ENCODE data around the gene KCNJ2. TPM values are rescaled to one million over a fixed set of nuclear protein-coding genes. Genes with fewer than 3 reads are reported as not detected.

The KCNJ2 gene
- total RNA-seq, result 2.6 and 3.1 TPM in 2 replicates
- long read RNA-seq, full-length matches to known transcripts, result 4 of 5 reads
- long read RNA-seq, partial matches to known transcripts, result 0 of 5 reads
- long read RNA-seq, other reads (novel, unspliced or antisense), result 1 of 5 reads

DNA sequence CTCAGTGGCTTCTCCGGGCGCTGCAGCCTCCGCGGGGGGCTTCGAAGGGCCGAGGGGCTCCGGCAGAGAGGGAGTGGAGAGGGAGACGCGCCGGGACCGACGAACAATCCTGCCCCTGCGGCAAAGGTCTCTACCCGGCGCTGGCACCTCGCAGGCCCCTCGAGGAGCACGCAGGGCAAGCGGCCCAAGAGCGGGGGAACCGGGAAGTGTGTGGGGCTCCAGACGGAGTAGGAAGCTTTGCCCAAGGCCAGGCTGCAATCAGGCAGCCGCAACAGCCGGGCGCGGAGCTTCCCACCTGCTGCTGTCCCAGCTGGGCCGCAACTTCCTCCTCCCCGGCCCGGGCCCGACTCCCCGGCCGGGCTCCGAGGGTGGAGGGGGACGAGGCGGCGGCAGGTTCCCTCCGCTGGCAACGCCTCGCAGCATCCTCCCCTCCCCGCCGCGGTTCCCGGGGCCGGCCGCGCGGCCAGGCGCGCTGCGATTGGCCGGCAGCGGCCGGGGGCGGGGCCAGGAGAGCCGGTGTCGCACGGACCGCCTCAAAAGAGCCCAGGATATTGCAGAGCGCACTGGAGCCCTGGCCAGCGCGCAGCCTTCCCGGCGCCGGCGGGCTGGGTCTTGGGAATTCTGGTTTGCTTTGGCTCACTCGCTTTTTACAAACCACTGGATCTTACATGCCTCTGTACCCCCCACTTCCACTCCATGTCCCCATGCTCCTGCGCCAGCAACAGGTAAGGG is at the start of gene KCNJ2:
Gene KCNJ2 (plus strand): TSS at position 556 of the 732 bp plus-strand sequence. CDS start 5,508 bp downstream, outside the sequence.
- H3K9me3 Mint-ChIP-seq (ENCODE audit: low read depth), result no peaks in the 10 kb centered on the region
- H3K4me1 Mint-ChIP-seq (ENCODE audit: low read depth), result peaks cover 18% of the 10 kb centered on the region
- peaks cover 46% of the 10 kb centered on the region for H3K27me3 Mint-ChIP-seq
- H3K4me3 Mint-ChIP-seq (ENCODE audit: low read depth), result peak within 1 kb of the TSS; percentile 83
- TF ChIP-seq, protein P1, sequence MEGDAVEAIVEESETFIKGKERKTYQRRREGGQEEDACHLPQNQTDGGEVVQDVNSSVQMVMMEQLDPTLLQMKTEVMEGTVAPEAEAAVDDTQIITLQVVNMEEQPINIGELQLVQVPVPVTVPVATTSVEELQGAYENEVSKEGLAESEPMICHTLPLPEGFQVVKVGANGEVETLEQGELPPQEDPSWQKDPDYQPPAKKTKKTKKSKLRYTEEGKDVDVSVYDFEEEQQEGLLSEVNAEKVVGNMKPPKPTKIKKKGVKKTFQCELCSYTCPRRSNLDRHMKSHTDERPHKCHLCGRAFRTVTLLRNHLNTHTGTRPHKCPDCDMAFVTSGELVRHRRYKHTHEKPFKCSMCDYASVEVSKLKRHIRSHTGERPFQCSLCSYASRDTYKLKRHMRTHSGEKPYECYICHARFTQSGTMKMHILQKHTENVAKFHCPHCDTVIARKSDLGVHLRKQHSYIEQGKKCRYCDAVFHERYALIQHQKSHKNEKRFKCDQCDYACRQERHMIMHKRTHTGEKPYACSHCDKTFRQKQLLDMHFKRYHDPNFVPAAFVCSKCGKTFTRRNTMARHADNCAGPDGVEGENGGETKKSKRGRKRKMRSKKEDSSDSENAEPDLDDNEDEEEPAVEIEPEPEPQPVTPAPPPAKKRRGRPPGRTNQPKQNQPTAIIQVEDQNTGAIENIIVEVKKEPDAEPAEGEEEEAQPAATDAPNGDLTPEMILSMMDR (IDR thresholded peaks at IDR 0.05; ENCODE audit: unreplicated experiment), result no peak
- peak within 1 kb of the TSS; percentile 93 for H3K27ac Mint-ChIP-seq
- DNase-seq (ENCODE audit: low spot score, unreplicated experiment), result peak; percentile 84
- no peaks in the 10 kb centered on the region for H3K36me3 Mint-ChIP-seq (ENCODE audit: insufficient read depth)

DNA sequence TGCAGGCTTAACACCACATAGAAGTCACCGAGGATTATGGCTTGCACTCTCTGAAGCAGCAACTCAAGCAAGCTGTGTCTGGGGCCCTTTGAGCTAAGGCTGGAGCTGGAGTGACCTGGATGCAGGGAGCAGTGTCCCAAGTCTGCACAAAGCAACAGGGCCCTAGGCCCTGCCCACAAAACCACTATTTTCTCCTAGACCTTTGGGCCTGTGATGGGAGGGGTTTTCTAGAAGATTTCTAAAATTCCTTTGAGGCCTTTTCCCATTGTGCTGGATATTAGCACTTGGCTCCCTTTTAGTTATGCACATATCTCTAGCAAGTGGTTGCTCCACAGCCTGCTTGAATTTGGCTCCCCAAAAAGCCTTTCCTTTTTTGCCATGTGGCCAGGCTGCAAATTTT is 49.8 kb upstream of the KCNJ2 start:
- H3K4me3 Mint-ChIP-seq (ENCODE audit: low read depth), result no peak overlapping the region
- peaks cover 12% of the 10 kb centered on the region for H3K4me1 Mint-ChIP-seq (ENCODE audit: low read depth)
- H3K27me3 Mint-ChIP-seq, result no peaks in the 10 kb centered on the region
- DNase-seq (ENCODE audit: low spot score, unreplicated experiment), result no peak
- peaks cover 4% of the 10 kb centered on the region for H3K36me3 Mint-ChIP-seq (ENCODE audit: insufficient read depth)
- peaks cover 11% of the 10 kb centered on the region for H3K9me3 Mint-ChIP-seq (ENCODE audit: low read depth)
- TF ChIP-seq, protein P1 (IDR thresholded peaks at IDR 0.05; ENCODE audit: unreplicated experiment), result no peak
- no peak overlapping the region for H3K27ac Mint-ChIP-seq

DNA sequence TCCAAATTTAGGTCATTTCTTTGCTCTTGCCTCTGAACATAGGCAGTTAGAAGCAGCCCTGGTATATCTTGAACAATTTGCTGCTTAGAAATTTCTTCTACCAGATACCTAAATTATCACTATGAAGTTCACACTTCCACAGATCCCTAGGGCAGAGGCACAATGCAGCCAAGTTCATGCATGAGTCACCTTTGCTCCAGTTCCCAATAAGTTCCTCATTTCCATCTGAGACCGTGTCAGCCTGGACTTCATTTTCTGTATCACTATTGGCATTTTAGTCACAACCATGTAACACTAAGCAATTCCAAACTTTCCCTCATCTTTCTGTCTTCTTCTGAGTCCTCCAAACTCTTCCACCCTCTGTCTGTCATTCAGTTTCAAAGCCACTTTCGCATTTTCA is 49.3 kb upstream of the KCNJ2 start:
- no peak for DNase-seq (ENCODE audit: low spot score, unreplicated experiment)
- Mint-ChIP-seq H3K27me3 (no peaks in the 10 kb centered on the region), H3K36me3 (ENCODE audit: insufficient read depth) (peaks cover 5% of the 10 kb centered on the region), H3K9me3 (ENCODE audit: low read depth) (peaks cover 11% of the 10 kb centered on the region), H3K4me3 (ENCODE audit: low read depth) (no peak overlapping the region), H3K4me1 (ENCODE audit: low read depth) (peaks cover 13% of the 10 kb centered on the region), H3K27ac (no peak overlapping the region)
- TF ChIP-seq, protein P1 (IDR thresholded peaks at IDR 0.05; ENCODE audit: unreplicated experiment), result no peak

DNA sequence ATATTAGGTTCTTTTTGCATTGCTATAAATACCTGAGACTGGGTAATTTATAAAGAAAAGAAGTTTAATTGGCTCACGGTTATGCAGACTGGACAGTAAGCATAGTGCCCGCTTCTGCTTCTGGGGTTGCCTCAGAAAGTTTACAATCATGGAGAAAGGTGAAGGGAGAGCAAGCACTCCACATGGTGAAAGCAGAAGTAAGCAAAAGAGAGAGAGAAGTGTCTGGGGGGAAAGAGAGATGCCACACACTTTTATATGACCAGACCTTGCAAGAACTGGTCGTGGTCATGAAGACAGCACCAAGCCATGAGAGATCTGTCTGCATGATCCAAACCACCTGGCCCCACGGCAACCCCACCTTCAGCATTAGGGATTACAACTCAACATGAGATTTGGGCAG is 48.9 kb upstream of the KCNJ2 start:
- H3K36me3 Mint-ChIP-seq (ENCODE audit: insufficient read depth), result peaks cover 5% of the 10 kb centered on the region
- TF ChIP-seq, protein P1 (IDR thresholded peaks at IDR 0.05; ENCODE audit: unreplicated experiment), result no peak
- H3K4me3 Mint-ChIP-seq (ENCODE audit: low read depth), result no peak overlapping the region
- H3K4me1 Mint-ChIP-seq (ENCODE audit: low read depth), result peaks cover 13% of the 10 kb centered on the region
- peaks cover 11% of the 10 kb centered on the region for H3K9me3 Mint-ChIP-seq (ENCODE audit: low read depth)
- H3K27me3 Mint-ChIP-seq, result no peaks in the 10 kb centered on the region
- no peak overlapping the region for H3K27ac Mint-ChIP-seq
- no peak for DNase-seq (ENCODE audit: low spot score, unreplicated experiment)

DNA sequence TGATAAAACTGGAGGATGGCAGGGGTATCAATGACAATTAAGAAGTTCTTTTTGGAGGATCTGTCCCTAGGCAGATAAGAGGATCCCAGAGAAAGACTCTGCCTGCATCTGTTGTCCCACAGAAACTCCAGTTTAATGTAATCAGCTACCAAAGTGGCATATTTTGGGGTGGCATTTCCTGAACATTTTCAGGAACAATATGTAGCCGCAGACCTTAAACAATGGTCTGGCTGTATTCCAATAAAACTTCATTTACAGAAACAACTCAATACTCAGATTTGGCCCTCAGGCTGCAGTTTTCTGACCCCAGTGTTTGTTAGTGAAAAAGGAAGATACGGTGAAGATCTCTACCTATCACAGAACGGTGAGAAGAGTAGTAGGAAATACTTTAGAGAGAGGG is 48.2 kb upstream of the KCNJ2 start:
- no peak overlapping the region for H3K27ac Mint-ChIP-seq
- H3K4me1 Mint-ChIP-seq (ENCODE audit: low read depth), result peaks cover 13% of the 10 kb centered on the region
- peaks cover 11% of the 10 kb centered on the region for H3K9me3 Mint-ChIP-seq (ENCODE audit: low read depth)
- no peak overlapping the region for H3K4me3 Mint-ChIP-seq (ENCODE audit: low read depth)
- H3K36me3 Mint-ChIP-seq (ENCODE audit: insufficient read depth), result peaks cover 5% of the 10 kb centered on the region
- TF ChIP-seq, protein P1 (IDR thresholded peaks at IDR 0.05; ENCODE audit: unreplicated experiment), result no peak
- H3K27me3 Mint-ChIP-seq, result no peaks in the 10 kb centered on the region
- DNase-seq (ENCODE audit: low spot score, unreplicated experiment), result no peak

Data from progenitor cell of endocrine pancreas (in vitro differentiated cells).